HL-60 (cell line): ENCODE data around the gene PDE6C.

ENCODE experiments used
- DNase-seq, 2 experiments: peaks; one replicate each; pipeline ENCODE4 v3.0.0-alpha.2; 2010 to 2020; ENCODE audit warnings: low read depth in 1 of 2, low spot score in 1 of 2
- H3K27ac ChIP-seq: fragments of 250-450 bp; sonication (Bioruptor Pico); replicated peaks from 2 replicates; pipeline ENCODE4 v1.5.1; 2020; ENCODE audit warnings: mild to moderate bottlenecking, moderate library complexity
- H3K27me3 ChIP-seq: fragments of 250-450 bp; sonication (Bioruptor Pico); 2 replicates; pipeline ENCODE4 v1.5.1; 2021; ENCODE audit warnings: mild to moderate bottlenecking, moderate library complexity; ENCODE audit not compliant: insufficient read depth, poor library complexity, severe bottlenecking
- H3K4me3 ChIP-seq: replicated peaks from 2 replicates; pipeline ENCODE4 v1.5.1; 2011; ENCODE audit warnings: mild to moderate bottlenecking, control low read depth, low read length; ENCODE audit not compliant: insufficient read depth
- GABPA ChIP-seq: IDR thresholded peaks from 2 replicates; pipeline ENCODE4 v1.6.1; 2012; ENCODE audit warnings: low read depth
- POLR2AphosphoS5 ChIP-seq: IDR thresholded peaks from 2 replicates; pipeline ENCODE4 v1.6.1; 2012; ENCODE audit warnings: low read depth
- SPI1 ChIP-seq: IDR thresholded peaks from 2 replicates; pipeline ENCODE4 v1.6.1; 2012; ENCODE audit warnings: low read depth, mild to moderate bottlenecking, borderline replicate concordance
- TF ChIP-seq, protein P1 (sequence below): IDR thresholded peaks from one replicate; pipeline ENCODE4 v1.5.1; 2011; ENCODE audit warnings: low read length, control low read depth, inconsistent platforms; ENCODE audit not compliant: insufficient read depth
- TF ChIP-seq, protein P2 (sequence below): IDR thresholded peaks from 2 replicates; pipeline ENCODE4 v1.6.1; 2012; ENCODE audit warnings: low read depth; ENCODE audit not compliant: insufficient replicate concordance

PDE6C gene

DNA sequence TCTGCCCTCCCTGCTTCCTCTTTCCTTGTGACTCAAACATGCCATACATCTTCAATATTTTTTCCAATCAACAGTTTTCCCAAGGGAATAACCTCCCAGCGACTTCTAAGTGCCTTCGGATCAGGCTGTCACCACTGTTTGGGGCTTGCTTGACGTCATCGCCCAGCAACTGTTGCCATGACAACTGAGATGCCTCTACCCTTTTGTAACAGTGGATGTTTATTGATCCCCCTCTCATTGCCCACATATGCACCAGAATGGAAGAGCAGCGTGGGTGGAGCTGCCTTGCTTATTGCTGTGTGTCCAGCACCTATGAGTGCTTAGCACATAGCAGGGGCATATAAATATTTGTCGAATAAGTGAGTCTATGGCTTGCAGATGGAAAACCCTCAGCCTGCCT lies 31.5 kb upstream of the PDE6C start:
- DNase-seq: no peak
- TF ChIP-seq, protein P1, sequence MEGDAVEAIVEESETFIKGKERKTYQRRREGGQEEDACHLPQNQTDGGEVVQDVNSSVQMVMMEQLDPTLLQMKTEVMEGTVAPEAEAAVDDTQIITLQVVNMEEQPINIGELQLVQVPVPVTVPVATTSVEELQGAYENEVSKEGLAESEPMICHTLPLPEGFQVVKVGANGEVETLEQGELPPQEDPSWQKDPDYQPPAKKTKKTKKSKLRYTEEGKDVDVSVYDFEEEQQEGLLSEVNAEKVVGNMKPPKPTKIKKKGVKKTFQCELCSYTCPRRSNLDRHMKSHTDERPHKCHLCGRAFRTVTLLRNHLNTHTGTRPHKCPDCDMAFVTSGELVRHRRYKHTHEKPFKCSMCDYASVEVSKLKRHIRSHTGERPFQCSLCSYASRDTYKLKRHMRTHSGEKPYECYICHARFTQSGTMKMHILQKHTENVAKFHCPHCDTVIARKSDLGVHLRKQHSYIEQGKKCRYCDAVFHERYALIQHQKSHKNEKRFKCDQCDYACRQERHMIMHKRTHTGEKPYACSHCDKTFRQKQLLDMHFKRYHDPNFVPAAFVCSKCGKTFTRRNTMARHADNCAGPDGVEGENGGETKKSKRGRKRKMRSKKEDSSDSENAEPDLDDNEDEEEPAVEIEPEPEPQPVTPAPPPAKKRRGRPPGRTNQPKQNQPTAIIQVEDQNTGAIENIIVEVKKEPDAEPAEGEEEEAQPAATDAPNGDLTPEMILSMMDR: no peak
- no peak for TF ChIP-seq POLR2AphosphoS5
- TF ChIP-seq GABPA: no peak
- TF ChIP-seq SPI1: no peak
- TF ChIP-seq, protein P2, sequence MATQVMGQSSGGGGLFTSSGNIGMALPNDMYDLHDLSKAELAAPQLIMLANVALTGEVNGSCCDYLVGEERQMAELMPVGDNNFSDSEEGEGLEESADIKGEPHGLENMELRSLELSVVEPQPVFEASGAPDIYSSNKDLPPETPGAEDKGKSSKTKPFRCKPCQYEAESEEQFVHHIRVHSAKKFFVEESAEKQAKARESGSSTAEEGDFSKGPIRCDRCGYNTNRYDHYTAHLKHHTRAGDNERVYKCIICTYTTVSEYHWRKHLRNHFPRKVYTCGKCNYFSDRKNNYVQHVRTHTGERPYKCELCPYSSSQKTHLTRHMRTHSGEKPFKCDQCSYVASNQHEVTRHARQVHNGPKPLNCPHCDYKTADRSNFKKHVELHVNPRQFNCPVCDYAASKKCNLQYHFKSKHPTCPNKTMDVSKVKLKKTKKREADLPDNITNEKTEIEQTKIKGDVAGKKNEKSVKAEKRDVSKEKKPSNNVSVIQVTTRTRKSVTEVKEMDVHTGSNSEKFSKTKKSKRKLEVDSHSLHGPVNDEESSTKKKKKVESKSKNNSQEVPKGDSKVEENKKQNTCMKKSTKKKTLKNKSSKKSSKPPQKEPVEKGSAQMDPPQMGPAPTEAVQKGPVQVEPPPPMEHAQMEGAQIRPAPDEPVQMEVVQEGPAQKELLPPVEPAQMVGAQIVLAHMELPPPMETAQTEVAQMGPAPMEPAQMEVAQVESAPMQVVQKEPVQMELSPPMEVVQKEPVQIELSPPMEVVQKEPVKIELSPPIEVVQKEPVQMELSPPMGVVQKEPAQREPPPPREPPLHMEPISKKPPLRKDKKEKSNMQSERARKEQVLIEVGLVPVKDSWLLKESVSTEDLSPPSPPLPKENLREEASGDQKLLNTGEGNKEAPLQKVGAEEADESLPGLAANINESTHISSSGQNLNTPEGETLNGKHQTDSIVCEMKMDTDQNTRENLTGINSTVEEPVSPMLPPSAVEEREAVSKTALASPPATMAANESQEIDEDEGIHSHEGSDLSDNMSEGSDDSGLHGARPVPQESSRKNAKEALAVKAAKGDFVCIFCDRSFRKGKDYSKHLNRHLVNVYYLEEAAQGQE: no peak
- H3K4me3 ChIP-seq: no peak overlapping the region
- H3K27ac ChIP-seq: no peak overlapping the region
- H3K27me3 ChIP-seq: no peaks in the 10 kb centered on the region

DNA sequence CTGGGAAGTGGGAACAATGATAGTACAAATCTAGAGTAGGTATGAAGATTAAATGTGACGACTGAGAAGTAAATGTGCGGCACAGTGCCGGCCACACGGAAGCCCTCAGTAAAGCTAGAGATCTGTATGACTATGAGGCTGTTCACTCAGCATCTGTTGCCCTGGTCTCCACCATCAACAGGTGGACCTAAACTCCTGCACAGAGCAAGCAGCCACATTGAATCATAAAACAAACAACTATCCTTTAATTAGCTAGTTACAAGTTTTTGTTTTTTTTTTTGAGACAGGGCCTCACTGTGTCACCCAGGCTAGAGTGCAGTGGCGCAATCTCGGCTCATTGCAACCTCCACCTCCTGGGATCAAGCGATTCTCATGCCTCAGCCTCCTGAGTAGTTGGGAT lies 27.9 kb upstream of the PDE6C start:
- Histone ChIP-seq H3K27me3 (no peaks in the 10 kb centered on the region), H3K4me3 (no peak overlapping the region), H3K27ac (no peak overlapping the region)
- TF ChIP-seq POLR2AphosphoS5: no peak
- TF ChIP-seq GABPA: no peak
- no peak for TF ChIP-seq SPI1
- TF ChIP-seq, protein P2: no peak
- TF ChIP-seq, protein P1: no peak
- no peak for DNase-seq

DNA sequence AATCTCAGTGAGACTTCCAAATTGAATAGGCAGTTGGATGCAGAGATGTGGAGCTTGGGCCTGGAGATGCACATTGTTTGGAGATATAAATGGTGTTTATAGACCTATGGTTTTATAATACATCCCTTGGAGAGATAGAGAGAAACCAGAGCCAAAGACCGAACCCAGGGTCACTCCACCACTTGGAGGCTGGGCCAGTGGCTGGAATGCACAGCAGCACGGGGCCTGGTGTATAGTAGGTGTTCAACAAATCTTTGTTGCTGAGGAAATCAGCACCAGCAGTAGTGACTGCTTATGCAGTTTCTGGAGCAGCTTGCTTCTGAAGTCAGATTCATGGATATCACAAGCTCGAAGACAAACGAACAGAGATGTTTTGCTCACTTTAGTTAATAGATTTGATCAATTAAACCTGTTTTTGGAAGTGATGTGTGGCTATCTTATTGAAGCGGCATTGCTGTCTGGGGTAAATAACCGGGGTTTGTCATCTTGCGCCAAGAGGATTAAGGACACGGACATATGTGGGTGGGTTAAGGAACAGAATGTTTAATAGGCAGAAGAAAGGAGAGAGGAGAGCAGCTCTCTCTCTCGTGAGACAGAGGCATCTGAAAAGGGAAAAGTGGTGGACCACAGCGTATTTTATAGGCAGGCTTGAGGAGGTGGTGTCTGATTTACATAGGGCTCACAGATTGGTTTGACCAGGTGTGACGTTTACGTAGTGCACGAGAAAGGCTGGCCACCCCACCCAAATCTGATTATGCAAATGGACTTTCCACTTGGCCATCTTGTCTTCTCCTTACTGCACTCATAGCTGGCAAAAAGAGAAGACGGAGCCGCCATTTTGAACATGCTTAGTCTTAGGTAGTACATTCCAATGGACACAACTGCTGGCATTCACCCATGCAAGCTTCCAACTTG lies 22.4 kb upstream of the PDE6C start:
- no peak overlapping the region for H3K27ac ChIP-seq

More for the DNA sequence above, 22.4 kb upstream of the PDE6C start:
- Histone ChIP-seq H3K27me3 (no peaks in the 10 kb centered on the region), H3K4me3 (no peak overlapping the region)
- TF ChIP-seq SPI1 (no peak), POLR2AphosphoS5 (no peak), GABPA (no peak)
- TF ChIP-seq, protein P1: no peak
- TF ChIP-seq, protein P2: no peak
- DNase-seq: no peak
